Activated CD4-positive, alpha-beta T cell treated with anti-CD3 and anti-CD28 coated beads for 24 hours (primary cell): Measurements from ENCODE around the gene ZNF440.

Experiments
- DNase-seq, 2 donors: peaks; one replicate each; pipeline ENCODE4 v3.0.0-alpha.2; 2020; ENCODE audit warnings: low read depth in 2 of 2

ZNF440 gene

GRCh38 chr19:11882606-11883005, 68.5 kb downstream of the ZNF440 start:
- no peak for DNase-seq
